ENCODE measurements around the gene NFASC.

Gene NFASC

DNA sequence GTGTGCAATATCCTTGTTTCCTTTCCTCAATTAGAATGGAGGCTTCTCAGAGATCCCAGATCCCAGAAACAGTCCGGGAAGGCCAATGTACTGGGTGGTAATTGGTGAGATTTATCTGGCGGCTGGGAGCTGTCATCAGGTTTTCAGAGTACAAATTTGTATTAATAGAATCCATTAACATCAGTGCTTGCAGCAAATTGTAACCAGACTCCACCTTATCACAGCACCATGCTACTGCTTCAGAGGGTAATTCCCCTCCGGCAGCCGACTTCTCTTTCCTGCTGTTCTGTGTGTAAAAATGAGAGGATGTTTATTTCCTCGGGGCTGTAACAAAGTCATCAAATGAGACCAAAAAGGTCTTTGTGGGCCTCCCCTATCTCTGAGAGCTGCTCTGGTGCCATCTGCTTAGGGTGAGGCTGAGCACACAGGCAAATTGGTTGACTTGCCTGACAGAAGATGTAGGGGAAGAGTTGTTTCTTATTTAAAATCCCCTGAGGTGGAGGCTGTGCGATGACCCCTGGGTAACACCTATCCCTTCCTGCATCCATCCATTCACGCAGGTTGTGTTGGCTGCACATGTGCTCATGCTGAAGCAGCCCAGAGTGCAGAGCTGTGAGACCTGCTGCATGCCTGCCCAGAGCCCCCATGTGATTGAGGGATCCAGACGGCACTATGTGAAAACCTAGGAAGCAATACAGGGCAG lies 19.2 kb downstream of the NFASC start:
- no peak for DNase-seq (ENCODE audit: low spot score)

DNA sequence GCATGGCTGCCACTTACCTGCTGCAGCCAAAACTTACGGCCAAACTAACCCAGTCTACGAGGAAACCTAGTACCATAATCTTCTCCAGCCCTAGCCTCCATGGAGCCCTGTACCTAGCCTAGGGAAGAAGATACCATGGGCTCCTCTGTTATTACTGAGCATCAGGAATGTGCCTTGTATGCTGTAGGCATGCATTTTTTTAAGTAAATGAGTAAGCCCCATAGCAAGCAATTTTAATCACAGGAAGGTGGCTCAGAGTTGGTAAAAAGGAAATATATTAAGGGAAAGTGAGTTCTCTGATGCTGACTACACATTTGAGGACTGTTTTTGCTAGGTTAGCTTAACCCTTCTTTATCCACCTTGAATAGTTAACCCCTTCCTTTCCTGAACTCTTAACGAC lies 21.2 kb downstream of the NFASC start:
- no peak for DNase-seq (ENCODE audit: low spot score)

DNA sequence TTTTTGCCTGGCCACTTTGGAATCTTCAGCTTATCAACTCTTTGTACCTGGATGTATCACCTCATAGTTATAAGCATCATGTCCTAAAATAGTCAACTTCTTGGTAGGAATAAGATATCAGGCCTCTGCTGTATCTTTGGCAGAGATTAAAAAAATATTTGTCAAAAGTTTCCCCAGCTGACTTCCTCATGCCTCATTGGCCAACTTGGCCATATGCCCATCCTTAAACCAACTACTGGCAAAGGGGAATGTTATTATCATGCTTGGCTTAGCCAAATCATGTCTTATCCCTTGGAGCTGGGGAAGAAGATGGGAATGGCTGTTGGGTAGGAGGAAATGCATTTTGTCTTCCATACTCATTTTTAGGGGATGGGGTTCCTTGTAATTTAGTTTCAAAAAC lies 23.4 kb downstream of the NFASC start:
- DNase-seq (ENCODE audit: low spot score), result no peak

DNA sequence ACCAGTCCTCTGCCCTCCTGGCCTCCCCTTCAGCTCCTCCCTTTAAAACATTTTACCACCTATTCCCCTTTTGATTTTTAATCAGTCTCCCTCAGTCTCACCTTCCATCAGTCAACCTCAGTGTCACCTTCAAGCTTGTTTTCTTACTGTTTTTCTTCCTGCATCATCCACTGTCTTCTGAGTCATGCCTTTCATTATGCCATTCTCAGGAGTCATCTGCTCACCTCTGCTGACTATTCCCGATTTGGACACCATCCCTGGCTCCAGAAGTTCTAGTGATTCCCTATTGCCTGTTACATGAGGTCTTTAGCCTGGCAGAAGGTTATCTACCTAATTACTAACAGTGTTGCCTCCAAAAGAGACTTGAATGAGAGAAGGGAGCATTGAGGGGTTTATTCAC lies 23.9 kb downstream of the NFASC start:
- no peak for DNase-seq (ENCODE audit: low spot score)

DNA sequence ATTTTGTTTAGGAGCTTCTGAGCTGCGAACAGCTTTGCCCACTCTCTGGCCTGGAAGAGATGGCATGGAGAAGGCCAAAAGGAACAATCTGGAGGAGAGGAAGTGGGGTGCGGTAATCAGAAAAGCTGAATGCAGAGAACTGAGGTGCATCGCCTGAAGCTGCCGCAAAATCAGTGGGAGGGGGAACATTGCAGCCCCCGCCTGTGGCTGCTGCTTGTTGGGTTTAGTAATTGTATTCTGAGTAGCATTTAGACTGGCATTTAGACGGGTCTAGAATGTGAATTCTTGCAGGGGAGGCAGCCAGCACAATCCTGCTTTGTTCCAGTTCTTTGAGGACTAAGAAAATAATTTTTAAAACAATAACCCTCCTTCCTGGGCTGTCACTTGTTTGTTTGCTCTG lies 25.4 kb downstream of the NFASC start:
- no peak for DNase-seq (ENCODE audit: low spot score)

DNA sequence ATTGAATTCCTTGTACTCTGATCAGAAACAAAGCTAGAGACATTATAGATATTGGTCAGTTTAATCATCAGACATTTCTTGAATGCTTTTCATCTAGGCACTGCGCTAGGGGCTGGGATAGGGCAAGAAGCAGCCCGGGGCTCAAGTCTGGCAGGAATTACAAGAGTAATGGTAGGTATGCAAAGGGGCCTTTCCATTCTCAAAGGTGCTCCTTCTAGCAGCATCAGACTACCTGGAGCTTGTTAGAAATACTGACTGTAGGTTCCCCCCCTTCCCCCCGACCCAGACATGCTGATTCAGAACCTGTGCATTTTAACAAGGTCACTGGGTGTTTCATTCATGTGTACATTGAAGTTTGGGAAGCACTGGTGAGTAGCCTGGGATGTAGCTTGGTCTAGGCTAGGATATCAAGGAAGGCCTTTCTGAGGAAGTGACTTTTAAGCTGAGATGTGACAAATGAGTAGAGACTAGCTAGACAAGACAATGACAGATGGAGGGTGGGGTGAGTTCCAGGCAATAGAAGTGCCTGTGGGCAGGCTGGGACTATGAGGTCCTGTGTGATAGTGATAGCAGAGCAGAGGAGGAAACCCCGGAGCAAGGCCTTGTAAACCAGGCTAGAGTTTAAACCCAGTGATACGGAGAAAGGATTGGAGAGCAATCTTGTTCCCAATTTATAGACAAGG lies 26.3 kb downstream of the NFASC start:
- no peak for DNase-seq (ENCODE audit: low spot score)

DNA sequence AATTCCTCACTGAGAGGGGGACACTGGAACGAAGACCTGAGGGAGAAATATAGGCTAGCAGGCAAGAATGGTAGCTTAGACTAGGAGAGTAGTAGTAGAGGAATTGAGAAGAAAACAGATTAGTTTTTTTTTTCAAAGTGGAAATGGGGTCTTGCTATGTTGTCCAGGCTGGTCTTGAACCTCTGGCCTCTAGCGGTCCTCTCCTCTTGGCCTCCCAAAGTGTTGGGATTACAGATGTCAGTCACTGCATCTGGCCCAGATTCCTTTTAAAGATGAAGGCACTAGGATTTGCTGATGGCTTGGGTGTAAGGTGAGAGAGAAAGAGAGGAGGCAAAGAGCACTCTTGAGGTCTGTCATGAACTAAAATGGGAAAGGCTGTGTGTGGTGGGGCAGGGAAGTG lies 30.1 kb downstream of the NFASC start:
- no peak for DNase-seq (ENCODE audit: low spot score)

DNA sequence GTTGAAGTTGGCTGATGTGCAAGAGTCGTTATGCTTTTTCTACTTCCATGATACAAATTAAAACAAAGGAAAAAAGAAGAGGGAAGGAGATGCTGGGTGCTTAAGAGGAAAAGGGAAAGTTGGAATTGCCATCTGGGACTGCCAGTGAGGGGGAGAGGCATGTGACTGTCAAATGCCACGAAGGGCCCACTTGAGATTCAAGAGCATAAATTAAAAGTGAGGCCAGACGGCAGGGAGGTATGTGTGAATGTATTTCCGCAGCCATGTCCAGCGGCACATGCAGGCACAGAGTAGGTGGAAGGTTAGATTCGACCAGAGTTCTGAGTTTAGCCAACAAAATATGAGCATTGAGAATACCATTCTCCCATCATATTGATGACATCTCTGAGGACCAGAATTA lies 32.0 kb downstream of the NFASC start:
- DNase-seq (ENCODE audit: low spot score), result no peak

DNA sequence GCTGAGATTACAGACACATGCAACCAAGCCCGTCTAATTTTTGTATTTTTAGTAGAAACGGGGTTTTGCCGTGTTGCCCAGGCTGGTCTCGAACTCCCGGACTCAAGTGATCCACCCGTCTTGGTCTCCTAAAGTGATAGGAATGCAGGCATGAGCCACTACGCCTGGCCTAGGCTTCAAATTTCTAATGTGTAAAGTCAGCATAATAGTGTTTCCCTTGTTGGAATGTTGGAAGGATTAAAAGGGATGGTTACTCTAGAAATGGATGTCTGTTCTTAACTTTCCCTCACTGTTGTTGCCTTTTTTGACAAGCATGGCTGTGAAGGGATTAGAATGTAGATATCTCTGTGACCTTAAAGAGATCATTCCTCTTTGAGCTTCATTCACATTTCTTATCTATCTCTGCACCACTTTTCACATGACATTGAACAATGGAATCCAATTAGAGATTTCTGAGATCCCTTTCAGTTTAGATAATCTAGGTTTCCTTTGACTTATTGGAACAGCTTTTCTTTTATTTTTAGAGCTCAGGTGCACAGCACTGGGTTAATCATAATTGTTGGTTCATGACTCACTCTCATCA lies 33.7 kb downstream of the NFASC start:
- DNase-seq (ENCODE audit: low spot score), result no peak

DNA sequence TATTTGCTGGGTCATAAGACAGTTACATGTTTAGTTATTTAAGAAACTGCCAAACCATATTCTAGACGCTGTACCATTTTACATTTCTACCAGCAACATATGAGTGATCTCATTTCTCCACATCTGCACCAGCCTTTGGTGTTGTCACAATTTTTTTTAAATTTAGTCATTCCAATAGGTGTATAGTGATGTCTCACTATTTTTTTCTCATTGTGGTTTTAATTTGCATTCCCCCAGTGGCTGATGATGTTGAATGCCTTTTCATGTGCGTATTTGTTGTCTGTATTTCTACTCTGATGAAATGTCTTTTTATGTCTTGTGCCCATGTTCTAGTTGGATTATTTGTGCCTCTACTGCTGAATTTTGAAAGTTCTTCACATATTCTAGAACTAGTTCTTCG lies 38.4 kb downstream of the NFASC start:
- no peak for DNase-seq (ENCODE audit: low spot score)

DNA sequence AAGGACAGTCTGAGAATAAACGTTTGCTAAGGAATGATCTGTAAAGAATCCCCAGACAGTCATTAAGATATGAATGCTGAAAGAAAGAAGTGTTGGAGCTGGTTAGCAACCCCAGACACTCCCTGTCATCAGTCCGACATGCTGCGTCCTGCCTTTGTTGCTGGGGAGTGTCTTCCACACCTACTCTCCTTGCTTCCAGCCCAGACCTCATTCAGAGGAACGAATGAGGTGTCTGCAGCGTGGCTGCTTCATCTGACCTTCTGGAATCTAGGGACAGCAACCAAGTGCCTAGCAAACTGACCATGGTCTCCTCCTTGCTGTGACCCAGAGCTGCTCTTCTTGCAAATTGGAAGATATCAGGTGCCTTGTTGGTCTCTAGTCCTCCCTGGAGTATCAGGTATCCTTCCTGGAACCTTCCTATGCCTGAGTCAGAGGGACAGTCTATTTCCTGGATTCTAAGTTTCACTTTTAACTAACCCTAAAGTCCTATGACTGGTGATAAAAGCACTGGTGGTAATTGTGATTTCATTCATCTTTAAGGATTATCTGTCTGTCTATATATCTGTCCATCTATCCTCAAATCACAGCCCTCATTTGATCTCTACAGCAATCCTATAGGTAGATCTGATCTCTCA lies 45.3 kb downstream of the NFASC start:
- DNase-seq (ENCODE audit: low spot score), result no peak

DNA sequence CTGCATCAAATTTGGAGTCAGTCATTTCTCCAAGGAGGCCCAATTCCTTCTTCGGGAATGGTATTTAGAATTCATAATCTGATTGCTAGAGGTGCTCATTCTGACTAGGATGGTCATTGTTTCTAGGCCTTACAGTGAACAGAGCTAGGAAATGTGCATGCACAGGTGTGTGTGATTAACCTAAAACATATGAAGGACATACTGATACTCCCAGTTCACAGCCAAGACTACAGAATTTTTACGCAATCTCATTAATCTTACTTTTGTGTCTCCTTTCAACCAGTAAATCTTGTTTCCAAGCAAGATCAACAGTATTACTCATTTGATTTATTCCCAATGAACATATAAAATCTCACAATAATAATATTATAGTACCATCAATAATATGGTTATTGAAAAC lies 47.1 kb downstream of the NFASC start:
- DNase-seq (ENCODE audit: low spot score), result no peak

DNA sequence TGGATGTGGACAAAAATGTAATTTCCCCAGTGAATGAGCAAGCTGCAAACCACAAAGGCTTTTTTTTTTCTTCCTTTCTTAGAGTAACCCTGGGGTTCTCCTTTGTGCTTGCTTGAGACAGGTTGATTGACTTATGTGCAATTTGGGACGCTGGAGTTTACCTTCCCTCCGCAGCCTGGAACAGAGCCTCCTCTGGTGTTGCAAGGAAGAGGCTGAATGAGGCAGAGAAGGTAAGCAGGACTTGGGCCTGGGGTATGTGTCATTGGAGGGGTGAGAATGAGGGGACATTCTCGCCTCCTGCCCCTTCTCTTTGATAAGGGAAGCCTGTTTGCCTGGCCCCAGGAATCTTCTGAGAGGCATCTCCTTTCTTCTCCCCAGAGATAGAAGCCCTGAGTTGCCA lies 49.8 kb downstream of the NFASC start:
- no peak for DNase-seq (ENCODE audit: low spot score)

DNA sequence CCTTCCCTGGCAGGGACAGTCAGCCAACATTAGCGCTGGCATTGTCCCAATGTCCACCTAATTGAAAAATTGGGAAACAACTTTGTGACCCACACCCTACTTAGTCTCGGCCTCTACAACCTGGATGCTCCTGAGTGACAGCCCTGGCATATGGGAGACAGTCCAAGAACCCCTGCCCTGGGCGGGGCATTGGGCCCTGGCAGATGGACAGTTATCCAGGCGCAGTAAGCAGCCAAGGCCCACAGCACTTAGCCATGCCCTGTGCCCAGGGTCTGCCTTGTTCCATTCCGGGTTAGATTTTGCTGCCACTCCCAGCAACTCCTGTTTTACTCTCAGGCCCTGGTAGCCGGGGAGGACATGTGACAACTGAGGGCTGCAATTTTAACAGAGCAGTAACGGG lies 50.3 kb downstream of the NFASC start:
- DNase-seq (ENCODE audit: low spot score), result no peak

DNA sequence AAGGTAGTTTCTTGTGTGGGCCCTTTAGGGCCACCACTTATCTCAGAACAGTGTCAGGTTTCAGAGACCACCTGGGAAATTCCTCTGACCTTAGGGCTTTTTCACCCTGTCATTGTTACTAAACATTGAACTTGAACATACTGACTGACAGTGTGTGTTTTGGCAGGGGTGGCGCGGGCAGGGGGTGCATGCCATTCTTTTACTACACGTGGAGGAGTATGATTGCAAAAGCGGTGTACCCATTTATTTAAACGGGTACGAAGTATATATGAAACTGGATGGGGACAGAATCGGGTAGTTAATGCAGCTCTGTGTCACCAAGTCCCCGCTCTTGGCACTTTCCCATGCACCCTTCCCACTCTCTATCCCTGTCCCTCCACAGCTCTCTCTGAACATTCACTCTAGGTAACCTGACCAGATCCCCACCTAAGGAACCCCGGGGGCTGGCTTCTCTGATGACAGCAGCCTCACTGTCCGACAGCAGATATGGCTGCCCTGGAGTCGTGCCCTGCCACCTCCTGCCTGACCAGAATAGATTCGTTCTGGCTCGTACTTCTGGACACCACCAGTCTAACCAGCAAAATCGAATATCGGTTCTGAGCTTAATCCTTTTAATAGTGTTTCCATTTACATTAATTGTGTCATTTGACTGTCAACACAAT lies 51.3 kb downstream of the NFASC start:
- no peak for DNase-seq (ENCODE audit: low spot score)

DNA sequence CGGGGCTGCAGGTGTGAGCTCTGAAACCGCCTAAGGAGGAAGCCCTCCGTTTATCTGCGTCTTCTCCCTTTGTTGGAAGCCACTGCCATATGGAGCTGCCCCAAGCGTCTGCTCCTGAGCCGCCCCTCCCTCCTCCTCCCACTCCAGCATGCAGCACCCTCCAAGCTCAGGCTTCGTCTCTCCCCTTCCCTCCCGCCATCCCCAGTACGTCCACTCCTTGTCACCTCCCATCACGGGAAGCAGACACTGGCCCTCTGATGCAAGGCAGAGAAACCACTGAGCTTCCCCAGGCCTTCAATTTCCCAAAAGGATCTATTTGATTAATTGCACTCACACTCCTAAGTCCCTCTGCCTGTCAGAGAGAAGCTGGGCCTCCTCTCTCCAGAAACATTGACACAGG lies 52.5 kb downstream of the NFASC start:
- no peak for DNase-seq (ENCODE audit: low spot score)

DNA sequence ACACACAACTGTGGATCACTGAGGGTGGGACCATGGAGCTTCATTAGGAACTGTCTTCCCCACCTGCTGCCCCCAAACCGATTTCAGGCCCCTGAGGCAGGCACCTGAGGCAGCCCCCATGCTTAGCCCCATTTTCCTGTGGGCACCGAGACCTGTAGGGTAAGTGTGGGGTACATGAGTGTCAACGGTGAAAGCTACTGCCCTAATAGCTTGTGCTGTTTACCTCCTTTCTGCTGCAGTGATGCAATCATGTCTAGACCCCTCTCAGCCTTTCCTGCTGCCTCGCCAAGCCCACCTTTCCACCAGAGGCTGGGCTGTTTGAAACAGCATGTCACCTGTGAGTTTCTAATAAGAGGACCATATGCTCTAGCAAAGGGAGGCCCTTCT lies 53.0 kb downstream of the NFASC start:
- DNase-seq (ENCODE audit: low spot score), result no peak

DNA sequence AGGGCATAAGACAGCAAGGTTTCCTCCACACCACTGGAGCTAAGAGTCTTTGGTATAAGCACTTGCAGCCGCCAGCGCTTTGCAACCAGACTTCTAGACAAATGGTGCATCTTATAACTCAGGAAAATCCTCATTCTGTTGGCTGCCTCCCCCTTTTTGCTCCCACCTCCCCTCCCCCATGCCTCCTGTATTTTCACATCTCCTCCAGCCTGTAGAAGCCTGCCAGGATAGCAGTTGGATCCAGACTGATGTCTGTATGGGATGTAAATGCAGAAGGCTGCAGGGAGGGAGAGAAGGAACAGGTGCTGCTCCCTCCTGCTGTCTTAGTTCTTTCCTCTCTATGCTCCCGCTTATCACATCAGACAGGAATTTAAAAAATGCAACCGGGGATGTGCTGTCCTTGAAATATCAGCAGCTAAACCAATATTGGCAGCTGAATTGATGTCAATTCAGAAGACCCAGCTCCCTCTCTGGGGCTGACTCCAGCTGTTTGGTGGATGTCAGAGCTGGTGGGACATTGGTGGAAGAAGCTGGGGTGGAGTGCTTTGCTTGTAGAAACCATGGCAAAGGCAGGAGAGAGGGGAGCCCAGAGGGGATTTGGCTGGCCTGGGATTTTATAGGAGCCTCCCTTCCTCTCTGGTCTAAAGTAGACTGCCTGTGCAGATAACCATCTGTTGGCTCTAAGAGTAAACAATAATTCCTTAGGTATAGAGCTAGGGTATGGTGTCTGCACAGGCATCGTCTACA lies 53.5 kb downstream of the NFASC start:
- no peak for DNase-seq (ENCODE audit: low spot score)

DNA sequence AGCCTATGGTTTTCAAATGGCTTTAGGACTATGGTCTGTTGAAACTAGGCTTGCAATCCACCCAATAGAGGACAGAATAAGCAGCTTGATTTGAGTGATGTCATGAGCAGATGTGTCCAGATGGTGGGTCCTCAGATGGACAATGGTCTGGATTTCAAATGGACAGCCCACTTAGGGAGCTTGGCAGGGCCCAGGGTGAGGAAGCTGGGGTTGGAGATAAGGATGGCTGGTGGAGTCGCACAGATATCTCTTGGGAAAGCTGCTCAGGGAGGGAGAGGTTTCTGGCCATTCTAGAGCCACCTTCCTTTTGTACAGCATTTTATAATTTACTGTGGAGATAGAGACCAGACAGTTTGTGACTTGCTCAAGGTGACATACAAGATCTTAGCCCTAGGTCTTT lies 55.0 kb downstream of the NFASC start:
- DNase-seq (ENCODE audit: low spot score), result no peak

DNA sequence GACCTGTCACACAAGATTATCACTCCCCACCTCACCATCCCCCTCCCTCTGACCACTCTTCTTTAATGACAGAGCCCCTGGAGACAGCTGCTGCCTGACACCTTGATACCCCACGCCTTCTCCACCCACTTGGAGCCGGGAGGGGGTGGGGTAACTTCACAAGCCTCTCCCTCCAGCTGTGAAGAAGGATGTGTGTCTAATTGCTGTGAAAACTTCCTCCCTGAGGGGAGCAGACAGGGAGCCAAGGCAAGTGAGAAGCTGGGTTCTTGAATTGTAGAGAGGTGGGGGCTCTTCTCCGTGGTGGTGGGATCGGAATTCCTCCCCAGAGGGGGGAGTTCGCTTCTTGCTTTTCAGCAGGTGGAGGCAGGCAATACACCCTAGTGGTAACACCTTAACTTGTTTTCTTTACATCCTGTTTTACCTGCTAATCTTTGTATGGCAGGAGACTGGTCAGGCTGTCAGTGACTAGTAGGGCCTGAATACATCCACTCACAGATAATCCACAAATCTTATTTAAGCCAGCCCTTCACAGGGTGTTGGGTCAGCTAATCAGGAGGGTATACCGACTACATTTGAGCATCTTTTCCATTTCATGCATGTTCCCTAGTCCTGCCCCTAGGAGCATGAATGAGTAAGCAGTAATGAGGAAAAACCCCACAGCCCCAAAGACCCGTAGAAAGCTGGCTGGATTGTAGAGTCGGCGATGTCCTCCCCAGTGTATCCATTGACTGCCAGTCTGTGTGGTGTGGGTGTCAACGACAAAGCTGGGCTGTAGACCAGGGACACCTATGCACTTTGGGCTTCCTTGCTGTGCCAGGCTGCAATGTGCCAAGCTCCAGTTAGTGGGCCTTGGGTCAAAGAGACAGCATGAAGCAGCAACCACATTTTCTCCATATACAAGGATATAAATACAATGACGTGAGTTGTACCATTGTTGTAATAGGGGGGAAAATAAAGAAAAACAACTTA lies 57.3 kb downstream of the NFASC start:
- no peak for DNase-seq (ENCODE audit: low spot score)
